ENCODE measurements around the gene NDUFC2.
"Not testable (repeated sequence)": the region's sequence is repeated elsewhere in the genome, so short reads cannot be mapped to it uniquely, and the experiment has no call there.

DNA sequence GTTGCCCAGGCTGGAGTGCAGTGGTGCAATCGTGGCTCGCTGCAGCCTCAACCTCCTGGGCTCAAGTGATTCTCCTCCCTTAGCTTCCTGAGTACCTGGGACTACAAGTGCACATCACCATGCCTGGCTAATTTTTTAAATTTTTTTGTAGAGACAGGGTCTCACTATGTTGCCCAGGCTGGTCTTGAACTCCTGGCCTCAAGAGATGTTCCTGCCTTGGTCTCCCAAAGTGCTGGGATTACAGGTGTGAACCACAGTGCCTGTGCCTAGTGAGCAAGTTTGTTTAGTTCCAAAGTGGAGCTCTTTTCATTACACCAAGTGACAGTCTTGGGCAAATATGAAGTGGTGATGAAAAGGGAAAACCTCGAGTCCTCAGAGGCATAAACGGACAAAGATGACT, 2.1 kb downstream of the NDUFC2 start:
- not testable (repeated sequence) for TF ChIP-seq POLR2A (IDR thresholded peaks at IDR 0.05)
- TF ChIP-seq, protein P1, sequence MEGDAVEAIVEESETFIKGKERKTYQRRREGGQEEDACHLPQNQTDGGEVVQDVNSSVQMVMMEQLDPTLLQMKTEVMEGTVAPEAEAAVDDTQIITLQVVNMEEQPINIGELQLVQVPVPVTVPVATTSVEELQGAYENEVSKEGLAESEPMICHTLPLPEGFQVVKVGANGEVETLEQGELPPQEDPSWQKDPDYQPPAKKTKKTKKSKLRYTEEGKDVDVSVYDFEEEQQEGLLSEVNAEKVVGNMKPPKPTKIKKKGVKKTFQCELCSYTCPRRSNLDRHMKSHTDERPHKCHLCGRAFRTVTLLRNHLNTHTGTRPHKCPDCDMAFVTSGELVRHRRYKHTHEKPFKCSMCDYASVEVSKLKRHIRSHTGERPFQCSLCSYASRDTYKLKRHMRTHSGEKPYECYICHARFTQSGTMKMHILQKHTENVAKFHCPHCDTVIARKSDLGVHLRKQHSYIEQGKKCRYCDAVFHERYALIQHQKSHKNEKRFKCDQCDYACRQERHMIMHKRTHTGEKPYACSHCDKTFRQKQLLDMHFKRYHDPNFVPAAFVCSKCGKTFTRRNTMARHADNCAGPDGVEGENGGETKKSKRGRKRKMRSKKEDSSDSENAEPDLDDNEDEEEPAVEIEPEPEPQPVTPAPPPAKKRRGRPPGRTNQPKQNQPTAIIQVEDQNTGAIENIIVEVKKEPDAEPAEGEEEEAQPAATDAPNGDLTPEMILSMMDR (IDR thresholded peaks at IDR 0.05) = not testable (repeated sequence)

All from testis (tissue), 2 donors.